Colonic mucosa (tissue), 4 donors: ENCODE data around the gene MITF. TPM values are rescaled to one million over a fixed set of nuclear protein-coding genes. Genes with fewer than 3 reads are reported as not detected.

ENCODE experiments used
- DNase-seq: peaks from one replicate; pipeline ENCODE4 v3.0.0-alpha.2; 2020
- H3K27ac ChIP-seq: fragments of 200-600 bp; one replicate; pipeline ENCODE4 v1.8.0; 2021
- H3K27me3 ChIP-seq: fragments of 200-600 bp; one replicate; pipeline ENCODE4 v1.8.0; 2021
- H3K36me3 ChIP-seq: fragments of 200-600 bp; one replicate; pipeline ENCODE4 v1.8.0; 2021
- H3K4me1 ChIP-seq: fragments of 200-600 bp; one replicate; pipeline ENCODE4 v1.8.0; 2021; ENCODE audit warnings: mild to moderate bottlenecking
- H3K4me3 ChIP-seq: fragments of 200-600 bp; one replicate; pipeline ENCODE4 v1.8.0; 2021
- H3K9ac ChIP-seq, 2 donors: one replicate each; pipeline ENCODE4 v1.7.0; 2013; ENCODE audit warnings: control low read depth in 2 of 2, low read depth in 2 of 2, low read length in 2 of 2
- H3K9me3 ChIP-seq: fragments of 200-600 bp; one replicate; pipeline ENCODE4 v1.8.0; 2021
- CTCF ChIP-seq: fragments of 200-600 bp; IDR thresholded peaks from one replicate; pipeline ENCODE4 v1.8.0; 2022; ENCODE audit warnings: antibody characterized with exemption, mild to moderate bottlenecking
- intact Hi-C: fragments of 100-400 bp; cut with DNase I; formaldehyde crosslinking; loops from one replicate; pipeline ENCODE4 v1.14.1; 2022
- total RNA-seq, 2 donors: library from RNA; stranded (reverse); fragmentation: NEBNext Ultra II Directional in 1 of 2; extraction: Animal tissue kit (Norgen Biotek cat#: 25700) in 1 of 2; gene quantifications; one replicate each; pipeline ENCODE4 v1.2.1, GENCODE V29; 2021
- donor health status: healthy.
- donor health status: DM: no; HTN: no; CAD: no.
- donor health status: DM: no; HTN: no; CAD: no.

Gene MITF
- total RNA-seq, 2 donors from 2014 or later: 2.9 to 5.8 TPM

- no peaks in the 10 kb centered on the region for H3K4me1 ChIP-seq
- no peaks in the 10 kb centered on the region for H3K27me3 ChIP-seq
- H3K27ac ChIP-seq: no peak overlapping the region
- no peak overlapping the region for H3K9ac ChIP-seq
- intact Hi-C loops: no loop called here
- TF ChIP-seq CTCF: no peak
- H3K36me3 ChIP-seq: no peaks in the 10 kb centered on the region
- H3K4me3 ChIP-seq: no peak overlapping the region
- no peak for DNase-seq
- no peaks in the 10 kb centered on the region for H3K9me3 ChIP-seq
Observed at GRCh38 chr3:69888943-69889315, 149.7 kb downstream of the MITF start.

- intact Hi-C loops: no loop called here
- no peak for TF ChIP-seq CTCF
- Histone ChIP-seq H3K36me3 (no peaks in the 10 kb centered on the region), H3K4me3 (no peak overlapping the region), H3K9me3 (no peaks in the 10 kb centered on the region), H3K27ac (no peak overlapping the region), H3K27me3 (no peaks in the 10 kb centered on the region), H3K4me1 (no peaks in the 10 kb centered on the region), H3K9ac (no peak overlapping the region)
- no peak for DNase-seq
Observed at GRCh38 chr3:69890084-69890483, 150.8 kb downstream of the MITF start.

- no peak overlapping the region for H3K9ac ChIP-seq
- intact Hi-C loops: no loop called here
- no peaks in the 10 kb centered on the region for H3K27me3 ChIP-seq
- H3K9me3 ChIP-seq: no peaks in the 10 kb centered on the region
- TF ChIP-seq CTCF: no peak
- H3K4me3 ChIP-seq: no peak overlapping the region
- H3K4me1 ChIP-seq: no peaks in the 10 kb centered on the region
- DNase-seq: no peak
- no peak overlapping the region for H3K27ac ChIP-seq
- H3K36me3 ChIP-seq: no peaks in the 10 kb centered on the region
Observed at GRCh38 chr3:69890691-69891090, 151.4 kb downstream of the MITF start.

- Histone ChIP-seq H3K27me3 (no peaks in the 10 kb centered on the region), H3K4me1 (no peaks in the 10 kb centered on the region), H3K9ac (no peak overlapping the region), H3K4me3 (no peak overlapping the region), H3K9me3 (no peaks in the 10 kb centered on the region), H3K27ac (no peak overlapping the region), H3K36me3 (no peaks in the 10 kb centered on the region)
- DNase-seq: no peak
- no peak for TF ChIP-seq CTCF
- intact Hi-C loops: no loop called here
Observed at GRCh38 chr3:69892706-69893105, 153.4 kb downstream of the MITF start.

- no peak for TF ChIP-seq CTCF
- Histone ChIP-seq H3K4me3 (no peak overlapping the region), H3K27ac (no peak overlapping the region), H3K9ac (no peak overlapping the region), H3K9me3 (no peaks in the 10 kb centered on the region), H3K27me3 (no peaks in the 10 kb centered on the region), H3K36me3 (no peaks in the 10 kb centered on the region), H3K4me1 (no peaks in the 10 kb centered on the region)
- DNase-seq: no peak
- intact Hi-C loops: no loop called here
Observed at GRCh38 chr3:69893274-69893673, 154.0 kb downstream of the MITF start.

GRCh38 chr3:69896095-69896494 lies 156.8 kb downstream of the MITF start:
- Histone ChIP-seq H3K9ac (no peak overlapping the region), H3K4me3 (no peak overlapping the region), H3K9me3 (no peaks in the 10 kb centered on the region), H3K4me1 (no peaks in the 10 kb centered on the region), H3K27me3 (no peaks in the 10 kb centered on the region), H3K27ac (no peak overlapping the region), H3K36me3 (no peaks in the 10 kb centered on the region)
- no peak for DNase-seq
- no peak for TF ChIP-seq CTCF
- intact Hi-C loops: no loop called here
